SK-N-SH treated with all-trans-retinoic acid at 6 μM for 48 hours (cell line): ENCODE results near the gene OASL.

Experiments used
- ATAC-seq: fragments of 200-7000 bp; cut with Tn5 transposase; 3 replicates; pipeline ENCODE4 v1.9.1; 2020; ENCODE audit warnings: mild to moderate bottlenecking, moderate library complexity
- ARNTL ChIP-seq: fragments of 450-650 bp; formaldehyde crosslinking; IDR thresholded peaks from 2 replicates; pipeline ENCODE4 v1.5.0; 2020; ENCODE audit warnings: low read depth, mild to moderate bottlenecking, moderate library complexity, borderline replicate concordance
- BACH2 ChIP-seq: fragments of 250-450 bp; sonication (Bioruptor Pico); IDR thresholded peaks from 2 replicates; pipeline ENCODE4 v1.9.0; 2021; ENCODE audit warnings: mild to moderate bottlenecking, borderline replicate concordance
- CSDC2 ChIP-seq: fragments of 250-450 bp; sonication (Bioruptor Pico); IDR thresholded peaks from 2 replicates; pipeline ENCODE4 v1.5.0; 2020; ENCODE audit warnings: mild to moderate bottlenecking, moderate library complexity
- ESRRG ChIP-seq: fragments of 250-450 bp; sonication (Bioruptor Pico); IDR thresholded peaks from 2 replicates; pipeline ENCODE4 v1.6.1; 2021; ENCODE audit warnings: mild to moderate bottlenecking
- ISL1 ChIP-seq: fragments of 250-450 bp; sonication (Bioruptor Pico); IDR thresholded peaks from 2 replicates; pipeline ENCODE4 v2.1.2; 2022; ENCODE audit warnings: mild to moderate bottlenecking, moderate library complexity
- POU6F1 ChIP-seq: fragments of 250-450 bp; sonication (Bioruptor Pico); IDR thresholded peaks from 2 replicates; pipeline ENCODE4 v1.8.0; 2021; ENCODE audit warnings: low read depth, mild to moderate bottlenecking, moderate library complexity, borderline replicate concordance
- PPARA ChIP-seq: fragments of 250-450 bp; sonication (Bioruptor Pico); IDR thresholded peaks from 2 replicates; pipeline ENCODE4 v1.5.0; 2020; ENCODE audit warnings: mild to moderate bottlenecking, borderline replicate concordance
- RARB ChIP-seq: fragments of 250-450 bp; sonication (Bioruptor Pico); IDR thresholded peaks from 2 replicates; pipeline ENCODE4 v1.8.0; 2021; ENCODE audit warnings: mild to moderate bottlenecking, moderate library complexity
- TOX ChIP-seq: fragments of 250-450 bp; sonication (Bioruptor Pico); IDR thresholded peaks from 2 replicates; pipeline ENCODE4 v1.8.0; 2021; ENCODE audit warnings: mild to moderate bottlenecking, moderate library complexity, borderline replicate concordance
- TSHZ2 ChIP-seq: fragments of 250-450 bp; sonication (Bioruptor Pico); IDR thresholded peaks from 2 replicates; pipeline ENCODE4 v1.5.0; 2020; ENCODE audit warnings: mild to moderate bottlenecking, moderate library complexity
- ZC3H10 ChIP-seq: fragments of 250-450 bp; sonication (Bioruptor Pico); IDR thresholded peaks from 2 replicates; pipeline ENCODE4 v1.5.1; 2021; ENCODE audit warnings: mild to moderate bottlenecking, moderate library complexity
- ZNF565 ChIP-seq: fragments of 450-650 bp; formaldehyde crosslinking; conservative IDR thresholded peaks from 2 replicates; pipeline ENCODE4 v1.5.0; 2020; ENCODE audit warnings: low read depth, mild to moderate bottlenecking, moderate library complexity
- ZNF70 ChIP-seq: fragments of 450-650 bp; formaldehyde crosslinking; IDR thresholded peaks from 2 replicates; pipeline ENCODE4 v1.5.0; 2020; ENCODE audit warnings: mild to moderate bottlenecking, moderate library complexity
- ZNF8 ChIP-seq: fragments of 450-650 bp; formaldehyde crosslinking; IDR thresholded peaks from 2 replicates; pipeline ENCODE4 v1.5.0; 2020; ENCODE audit warnings: mild to moderate bottlenecking, moderate library complexity
- TF ChIP-seq, protein P1 (sequence below): fragments of 250-450 bp; sonication (Bioruptor Pico); IDR thresholded peaks from 2 replicates; pipeline ENCODE4 v1.5.1; 2020; ENCODE audit warnings: low read depth, mild to moderate bottlenecking, moderate library complexity
- TF ChIP-seq, protein P2 (sequence below): fragments of 250-450 bp; sonication (Bioruptor Pico); IDR thresholded peaks from 2 replicates; pipeline ENCODE4 v1.5.1; 2021; ENCODE audit warnings: mild to moderate bottlenecking, moderate library complexity

The OASL gene

DNA sequence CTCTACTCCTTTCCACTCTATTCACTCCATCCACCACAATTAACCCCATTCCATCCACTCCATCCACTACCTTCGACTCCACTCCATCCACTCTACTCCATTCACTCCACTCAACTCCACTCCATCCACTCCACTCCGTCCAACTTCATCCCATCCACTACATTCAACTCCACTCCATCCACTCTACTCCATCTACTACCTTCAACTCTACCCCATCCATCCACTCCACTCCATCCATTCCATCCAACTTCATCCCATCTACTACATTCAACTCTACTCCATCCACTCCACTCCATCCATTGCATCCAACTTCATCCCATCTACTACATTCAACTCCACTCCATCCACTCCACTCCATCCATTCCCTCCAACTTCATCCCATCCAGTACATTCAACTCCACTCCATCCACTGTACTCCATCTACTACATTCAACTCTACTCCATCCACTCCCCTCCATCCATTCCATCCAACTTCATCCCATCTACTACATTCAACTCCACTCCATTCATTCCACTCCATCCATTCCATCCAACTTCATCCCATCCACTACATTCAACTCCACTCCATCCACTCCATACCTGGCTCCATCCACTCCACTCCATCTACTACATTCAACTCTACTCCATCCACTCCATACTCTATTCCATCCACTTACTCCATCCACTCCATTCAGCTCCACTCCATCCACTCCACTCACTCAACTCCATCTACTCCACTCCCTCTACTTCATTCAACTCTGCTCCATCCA is 44.3 kb downstream of the OASL start:
- no peak for ATAC-seq
- TF ChIP-seq BACH2 (CRISPR knock-in tag) (no peak), TOX (CRISPR knock-in tag) (no peak), ZNF8 (CRISPR knock-in tag) (no peak), ZC3H10 (CRISPR knock-in tag) (no peak), ZNF565 (CRISPR knock-in tag) (no peak)

GRCh38 chr12:120994059-120994458 is 45.0 kb downstream of the OASL start:
- ATAC-seq: no peak
- TF ChIP-seq TOX (CRISPR knock-in tag) (no peak), ZNF565 (CRISPR knock-in tag) (no peak), ZC3H10 (CRISPR knock-in tag) (no peak), ESRRG (CRISPR knock-in tag) (no peak), ARNTL (CRISPR knock-in tag) (no peak), TSHZ2 (CRISPR knock-in tag) (no peak)
- TF ChIP-seq, protein P1, sequence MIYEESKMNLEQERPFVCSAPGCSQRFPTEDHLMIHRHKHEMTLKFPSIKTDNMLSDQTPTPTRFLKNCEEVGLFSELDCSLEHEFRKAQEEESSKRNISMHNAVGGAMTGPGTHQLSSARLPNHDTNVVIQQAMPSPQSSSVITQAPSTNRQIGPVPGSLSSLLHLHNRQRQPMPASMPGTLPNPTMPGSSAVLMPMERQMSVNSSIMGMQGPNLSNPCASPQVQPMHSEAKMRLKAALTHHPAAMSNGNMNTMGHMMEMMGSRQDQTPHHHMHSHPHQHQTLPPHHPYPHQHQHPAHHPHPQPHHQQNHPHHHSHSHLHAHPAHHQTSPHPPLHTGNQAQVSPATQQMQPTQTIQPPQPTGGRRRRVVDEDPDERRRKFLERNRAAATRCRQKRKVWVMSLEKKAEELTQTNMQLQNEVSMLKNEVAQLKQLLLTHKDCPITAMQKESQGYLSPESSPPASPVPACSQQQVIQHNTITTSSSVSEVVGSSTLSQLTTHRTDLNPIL (CRISPR knock-in tag): no peak

DNA sequence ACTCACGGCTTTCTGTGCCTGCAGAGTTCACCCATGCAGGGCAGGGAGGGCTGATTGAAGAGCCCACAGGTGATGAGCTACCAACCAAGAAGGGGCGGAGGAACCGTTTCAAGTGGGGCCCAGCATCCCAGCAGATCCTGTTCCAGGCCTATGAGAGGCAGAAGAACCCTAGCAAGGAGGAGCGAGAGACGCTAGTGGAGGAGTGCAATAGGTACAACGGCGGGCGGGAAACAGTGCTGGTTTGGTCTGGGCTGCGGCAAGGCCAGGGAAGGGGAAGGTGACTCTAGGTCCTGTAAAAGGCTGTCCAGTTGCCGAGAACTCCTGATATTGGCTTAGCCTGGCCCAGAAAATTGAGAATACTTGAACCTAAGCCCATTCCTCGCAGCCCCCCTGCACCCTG is 45.5 kb downstream of the OASL start:
- TF ChIP-seq, protein P2, sequence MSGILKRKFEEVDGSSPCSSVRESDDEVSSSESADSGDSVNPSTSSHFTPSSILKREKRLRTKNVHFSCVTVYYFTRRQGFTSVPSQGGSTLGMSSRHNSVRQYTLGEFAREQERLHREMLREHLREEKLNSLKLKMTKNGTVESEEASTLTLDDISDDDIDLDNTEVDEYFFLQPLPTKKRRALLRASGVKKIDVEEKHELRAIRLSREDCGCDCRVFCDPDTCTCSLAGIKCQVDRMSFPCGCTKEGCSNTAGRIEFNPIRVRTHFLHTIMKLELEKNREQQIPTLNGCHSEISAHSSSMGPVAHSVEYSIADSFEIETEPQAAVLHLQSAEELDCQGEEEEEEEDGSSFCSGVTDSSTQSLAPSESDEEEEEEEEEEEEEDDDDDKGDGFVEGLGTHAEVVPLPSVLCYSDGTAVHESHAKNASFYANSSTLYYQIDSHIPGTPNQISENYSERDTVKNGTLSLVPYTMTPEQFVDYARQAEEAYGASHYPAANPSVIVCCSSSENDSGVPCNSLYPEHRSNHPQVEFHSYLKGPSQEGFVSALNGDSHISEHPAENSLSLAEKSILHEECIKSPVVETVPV (CRISPR knock-in tag): no peak
- TF ChIP-seq PPARA (CRISPR knock-in tag) (no peak), ISL1 (CRISPR knock-in tag) (no peak), TSHZ2 (CRISPR knock-in tag) (no peak), POU6F1 (CRISPR knock-in tag) (no peak), CSDC2 (CRISPR knock-in tag) (no peak), RARB (no peak), ESRRG (CRISPR knock-in tag) (no peak), TOX (CRISPR knock-in tag) (no peak), ZNF565 (CRISPR knock-in tag) (no peak), BACH2 (CRISPR knock-in tag) (no peak), ZNF70 (CRISPR knock-in tag) (no peak)
- TF ChIP-seq, protein P1 (CRISPR knock-in tag): no peak
- ATAC-seq: no peak
